ENCODE measurements around the gene PIK3R1. TPM values are rescaled to one million over a fixed set of nuclear protein-coding genes. Genes with fewer than 3 reads are reported as not detected.
A peak's percentile ranks its signal among the peaks of the same experiment; 100 is the strongest.

The PIK3R1 gene
- polyA plus RNA-seq, 4 donors: 9.2 to 68.4 (median 20.5) TPM

- FAIRE-seq: no peak
- Histone ChIP-seq H3K9me3 (ENCODE audit: control insufficient read depth in 2 of 2, insufficient read depth in 1 of 2, low read depth in 1 of 2, low read length in 1 of 2) (no peaks in the 10 kb centered on the region), H3K4me3 (ENCODE audit: low read depth in 1 of 3, low read length in 3 of 3) (no peak overlapping the region), H3K36me3 (ENCODE audit: control insufficient read depth in 3 of 3, insufficient read depth in 2 of 3, low read depth in 1 of 3, low read length in 3 of 3) (peaks cover 0 to 21% (median 0%) of the 10 kb centered on the region in 3 donors), H3K4me1 (ENCODE audit: control insufficient read depth in 3 of 3, insufficient read depth in 2 of 3, low read depth in 1 of 3, low read length in 2 of 3) (peaks cover 8 to 26% (median 17%) of the 10 kb centered on the region in 3 donors), H3K27ac (ENCODE audit: low read depth in 1 of 3, low read length in 2 of 3) (no peak overlapping the region), H3K27me3 (ENCODE audit: control insufficient read depth in 3 of 3, insufficient read depth in 3 of 3, low read length in 3 of 3) (no peaks in the 10 kb centered on the region)
- DNase-seq: no peak
- 9 to 35% (median 35%) methylated on average over 3 of the region's 3 CpGs for WGBS, 3 donors
These were observed 29.8 kb downstream of the PIK3R1 start for GRCh38 chr5:68245319-68245718.

GRCh38 chr5:68246802-68247201, 31.2 kb downstream of the PIK3R1 start:
- Histone ChIP-seq H3K36me3 (ENCODE audit: control insufficient read depth in 3 of 3, insufficient read depth in 2 of 3, low read depth in 1 of 3, low read length in 3 of 3) (peaks cover 0 to 18% (median 0%) of the 10 kb centered on the region in 3 donors), H3K4me3 (ENCODE audit: low read depth in 1 of 3, low read length in 3 of 3) (no peak overlapping the region), H3K27ac (ENCODE audit: low read depth in 1 of 3, low read length in 2 of 3) (no peak overlapping the region), H3K9me3 (ENCODE audit: control insufficient read depth in 2 of 2, insufficient read depth in 1 of 2, low read depth in 1 of 2, low read length in 1 of 2) (no peaks in the 10 kb centered on the region), H3K4me1 (ENCODE audit: control insufficient read depth in 3 of 3, insufficient read depth in 2 of 3, low read depth in 1 of 3, low read length in 2 of 3) (peaks cover 12 to 30% (median 28%) of the 10 kb centered on the region in 3 donors), H3K27me3 (ENCODE audit: control insufficient read depth in 3 of 3, insufficient read depth in 3 of 3, low read length in 3 of 3) (no peaks in the 10 kb centered on the region)
- 71 to 81% (median 77%) methylated on average over 3 of the region's 3 CpGs for WGBS, 3 donors
- DNase-seq: no peak
- FAIRE-seq: no peak

GRCh38 chr5:68247627-68248026, 32.1 kb downstream of the PIK3R1 start:
- Histone ChIP-seq H3K9me3 (ENCODE audit: control insufficient read depth in 2 of 2, insufficient read depth in 1 of 2, low read depth in 1 of 2, low read length in 1 of 2) (no peaks in the 10 kb centered on the region), H3K4me3 (ENCODE audit: low read depth in 1 of 3, low read length in 3 of 3) (no peak overlapping the region), H3K4me1 (ENCODE audit: control insufficient read depth in 3 of 3, insufficient read depth in 2 of 3, low read depth in 1 of 3, low read length in 2 of 3) (peaks cover 10 to 33% (median 31%) of the 10 kb centered on the region in 3 donors), H3K27me3 (ENCODE audit: control insufficient read depth in 3 of 3, insufficient read depth in 3 of 3, low read length in 3 of 3) (no peaks in the 10 kb centered on the region), H3K36me3 (ENCODE audit: control insufficient read depth in 3 of 3, insufficient read depth in 2 of 3, low read depth in 1 of 3, low read length in 3 of 3) (peaks cover 0 to 17% (median 0%) of the 10 kb centered on the region in 3 donors), H3K27ac (ENCODE audit: low read depth in 1 of 3, low read length in 2 of 3) (no peak overlapping the region)
- DNase-seq: no peak
- 51 to 81% (median 68%) methylated on average over 3 of the region's 3 CpGs for WGBS, 3 donors
- no peak for FAIRE-seq

GRCh38 chr5:68248896-68249295, 33.3 kb downstream of the PIK3R1 start:
- H3K27ac ChIP-seq (ENCODE audit: low read depth in 1 of 3, low read length in 2 of 3): no peak overlapping the region
- DNase-seq (no peak), FAIRE-seq (no peak)
- peaks cover 0 to 17% (median 0%) of the 10 kb centered on the region in 3 donors for H3K36me3 ChIP-seq (ENCODE audit: control insufficient read depth in 3 of 3, insufficient read depth in 2 of 3, low read depth in 1 of 3, low read length in 3 of 3)
- peaks cover 10 to 36% (median 26%) of the 10 kb centered on the region in 3 donors for H3K4me1 ChIP-seq (ENCODE audit: control insufficient read depth in 3 of 3, insufficient read depth in 2 of 3, low read depth in 1 of 3, low read length in 2 of 3)
- H3K27me3 ChIP-seq (ENCODE audit: control insufficient read depth in 3 of 3, insufficient read depth in 3 of 3, low read length in 3 of 3): no peaks in the 10 kb centered on the region
- 63 to 82% (median 73%) methylated on average over 2 of the region's 2 CpGs for WGBS, 3 donors
- no peak overlapping the region for H3K4me3 ChIP-seq (ENCODE audit: low read depth in 1 of 3, low read length in 3 of 3)
- H3K9me3 ChIP-seq (ENCODE audit: control insufficient read depth in 2 of 2, insufficient read depth in 1 of 2, low read depth in 1 of 2, low read length in 1 of 2): no peaks in the 10 kb centered on the region

GRCh38 chr5:68249520-68249919, 34.0 kb downstream of the PIK3R1 start:
- Histone ChIP-seq H3K36me3 (ENCODE audit: control insufficient read depth in 3 of 3, insufficient read depth in 2 of 3, low read depth in 1 of 3, low read length in 3 of 3) (peaks cover 0 to 17% (median 0%) of the 10 kb centered on the region in 3 donors), H3K27ac (ENCODE audit: low read depth in 1 of 3, low read length in 2 of 3) (no peak overlapping the region), H3K4me3 (ENCODE audit: low read depth in 1 of 3, low read length in 3 of 3) (no peak overlapping the region), H3K9me3 (ENCODE audit: control insufficient read depth in 2 of 2, insufficient read depth in 1 of 2, low read depth in 1 of 2, low read length in 1 of 2) (no peaks in the 10 kb centered on the region), H3K4me1 (ENCODE audit: control insufficient read depth in 3 of 3, insufficient read depth in 2 of 3, low read depth in 1 of 3, low read length in 2 of 3) (peaks cover 10 to 36% (median 26%) of the 10 kb centered on the region in 3 donors), H3K27me3 (ENCODE audit: control insufficient read depth in 3 of 3, insufficient read depth in 3 of 3, low read length in 3 of 3) (no peaks in the 10 kb centered on the region)
- 77 to 87% (median 80%) methylated on average over 2 of the region's 2 CpGs for WGBS, 3 donors
- FAIRE-seq (no peak), DNase-seq (no peak)

- 29 to 49% (median 44%) methylated on average over 5 of the region's 5 CpGs for WGBS, 3 donors
- Histone ChIP-seq H3K36me3 (ENCODE audit: control insufficient read depth in 3 of 3, insufficient read depth in 2 of 3, low read depth in 1 of 3, low read length in 3 of 3) (peaks cover 0 to 17% (median 0%) of the 10 kb centered on the region in 3 donors), H3K27me3 (ENCODE audit: control insufficient read depth in 3 of 3, insufficient read depth in 3 of 3, low read length in 3 of 3) (no peaks in the 10 kb centered on the region), H3K4me3 (ENCODE audit: low read depth in 1 of 3, low read length in 3 of 3) (no peak overlapping the region), H3K4me1 (ENCODE audit: control insufficient read depth in 3 of 3, insufficient read depth in 2 of 3, low read depth in 1 of 3, low read length in 2 of 3) (peaks cover 10 to 32% (median 30%) of the 10 kb centered on the region in 3 donors), H3K9me3 (ENCODE audit: control insufficient read depth in 2 of 2, insufficient read depth in 1 of 2, low read depth in 1 of 2, low read length in 1 of 2) (no peaks in the 10 kb centered on the region), H3K27ac (ENCODE audit: low read depth in 1 of 3, low read length in 2 of 3) (peak overlapping the region in 1 of 3 donors; percentile 68)
- no peak for DNase-seq
- FAIRE-seq: no peak
These were observed 35.2 kb downstream of the PIK3R1 start for GRCh38 chr5:68250661-68251298.

- FAIRE-seq (no peak), DNase-seq (no peak)
- 21 to 31% (median 27%) methylated on average over 4 of the region's 4 CpGs for WGBS, 3 donors
- Histone ChIP-seq H3K4me3 (ENCODE audit: low read depth in 1 of 3, low read length in 3 of 3) (no peak overlapping the region), H3K36me3 (ENCODE audit: control insufficient read depth in 3 of 3, insufficient read depth in 2 of 3, low read depth in 1 of 3, low read length in 3 of 3) (peaks cover 0 to 17% (median 0%) of the 10 kb centered on the region in 3 donors), H3K27me3 (ENCODE audit: control insufficient read depth in 3 of 3, insufficient read depth in 3 of 3, low read length in 3 of 3) (no peaks in the 10 kb centered on the region), H3K4me1 (ENCODE audit: control insufficient read depth in 3 of 3, insufficient read depth in 2 of 3, low read depth in 1 of 3, low read length in 2 of 3) (peaks cover 10 to 32% (median 31%) of the 10 kb centered on the region in 3 donors), H3K9me3 (ENCODE audit: control insufficient read depth in 2 of 2, insufficient read depth in 1 of 2, low read depth in 1 of 2, low read length in 1 of 2) (no peaks in the 10 kb centered on the region), H3K27ac (ENCODE audit: low read depth in 1 of 3, low read length in 2 of 3) (peak overlapping the region in 1 of 3 donors; percentile 66)
These were observed 35.8 kb downstream of the PIK3R1 start for GRCh38 chr5:68251386-68251785.

GRCh38 chr5:68251804-68252522, 36.4 kb downstream of the PIK3R1 start:
- H3K27me3 ChIP-seq (ENCODE audit: control insufficient read depth in 3 of 3, insufficient read depth in 3 of 3, low read length in 3 of 3): no peaks in the 10 kb centered on the region
- DNase-seq (no peak), FAIRE-seq (no peak)
- H3K36me3 ChIP-seq (ENCODE audit: control insufficient read depth in 3 of 3, insufficient read depth in 2 of 3, low read depth in 1 of 3, low read length in 3 of 3): peaks cover 0 to 20% (median 0%) of the 10 kb centered on the region in 3 donors
- no peaks in the 10 kb centered on the region for H3K9me3 ChIP-seq (ENCODE audit: control insufficient read depth in 2 of 2, insufficient read depth in 1 of 2, low read depth in 1 of 2, low read length in 1 of 2)
- no peak overlapping the region for H3K4me3 ChIP-seq (ENCODE audit: low read depth in 1 of 3, low read length in 3 of 3)
- peaks cover 13 to 37% (median 34%) of the 10 kb centered on the region in 3 donors for H3K4me1 ChIP-seq (ENCODE audit: control insufficient read depth in 3 of 3, insufficient read depth in 2 of 3, low read depth in 1 of 3, low read length in 2 of 3)
- 42 to 63% (median 55%) methylated on average over 6 of the region's 6 CpGs for WGBS, 3 donors
- peak overlapping the region in 1 of 3 donors; percentile 66 for H3K27ac ChIP-seq (ENCODE audit: low read depth in 1 of 3, low read length in 2 of 3)
